ENCODE results near the gene SKA3. TPM values are rescaled to one million over a fixed set of nuclear protein-coding genes. Genes with fewer than 3 reads are reported as not detected.
A peak's percentile ranks its signal among the peaks of the same experiment; 100 is the strongest.
"Not testable (repeated sequence)": the region's sequence is repeated elsewhere in the genome, so short reads cannot be mapped to it uniquely, and the experiment has no call there.

The SKA3 gene
- under 1 TPM in 1 of 2 donors, not detected in 1; under 0.01 TPM for total RNA-seq

DNA sequence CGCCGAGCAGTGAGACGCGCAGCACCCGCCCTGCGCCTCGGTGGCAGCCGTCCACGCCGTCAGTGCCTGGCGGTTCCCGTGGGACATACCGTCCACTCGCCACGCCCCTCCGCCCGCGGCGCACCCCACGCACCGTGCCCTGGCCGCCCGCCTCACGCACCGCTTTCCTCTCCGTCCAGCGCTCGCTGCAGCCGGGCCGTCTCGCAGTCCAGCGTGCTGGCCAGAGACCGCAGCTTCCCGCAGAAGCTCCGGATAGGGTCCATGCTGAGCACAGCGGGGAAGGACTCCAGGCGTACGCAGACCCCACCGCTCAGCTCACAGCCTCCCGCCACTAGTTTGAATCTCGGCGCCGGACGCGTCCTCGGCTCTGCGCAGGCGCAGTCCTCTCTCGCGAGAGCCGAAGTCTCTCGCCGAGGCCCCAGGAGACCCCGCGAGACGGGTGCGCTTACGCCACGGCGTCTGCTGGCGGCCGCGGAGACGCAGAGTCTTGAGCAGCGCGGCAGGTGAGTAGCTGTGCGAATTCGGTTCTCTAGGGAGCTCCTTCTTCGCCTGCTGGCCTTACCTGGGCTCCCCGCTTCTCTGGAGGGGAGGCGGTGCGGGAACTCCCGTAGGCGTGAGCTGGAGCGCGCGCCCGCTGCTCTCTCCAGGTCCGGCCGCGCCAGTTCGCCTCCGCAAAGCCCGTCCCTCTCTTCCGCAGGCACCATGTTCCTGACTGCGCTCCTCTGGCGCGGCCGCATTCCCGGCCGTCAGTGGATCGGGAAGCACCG is at the start of gene SKA3, which contains the start of gene MRPL57:
Gene SKA3 (minus strand): TSS at position 338 of the 767 bp plus-strand sequence. CDS start 75 bp downstream, at position 263.
Gene MRPL57 (plus strand): TSS at position 444 of the 767 bp plus-strand sequence. CDS start 259 bp downstream, at position 703.
- H3K27me3 ChIP-seq, result no peaks in the 10 kb centered on the region
- peak in 4 of 7 experiments; percentile 34 to 55 (median 41) for TF ChIP-seq CTCF (IDR thresholded peaks at IDR 0.05)
- TF ChIP-seq POLR2A (IDR thresholded peaks at IDR 0.05), result peak; percentile 93 to 98 (median 97)
- H3K36me3 ChIP-seq (replicated peaks in 1 of 2; ENCODE audit: insufficient read depth in 1 of 2, low read depth in 2 of 2), result no peaks in the 10 kb centered on the region
- WGBS, 2 donors, result 1 to 26% methylated on average over 14 to 75 of the region's 93 CpGs
- peaks cover 14% of the 10 kb centered on the region for H3K4me1 ChIP-seq
- ATAC-seq (peak; percentile 99), DNase-seq (peak; percentile 92 to 95 (median 93))
- peak within 1 kb of the TSS; percentile 87 to 96 (median 95) for H3K27ac ChIP-seq
- no peaks in the 10 kb centered on the region for H3K9me3 ChIP-seq
- intact Hi-C loops (cut with DNase I), result no loop called here
- H3K4me3 ChIP-seq, result peak within 1 kb of the TSS; percentile 68 to 74

DNA sequence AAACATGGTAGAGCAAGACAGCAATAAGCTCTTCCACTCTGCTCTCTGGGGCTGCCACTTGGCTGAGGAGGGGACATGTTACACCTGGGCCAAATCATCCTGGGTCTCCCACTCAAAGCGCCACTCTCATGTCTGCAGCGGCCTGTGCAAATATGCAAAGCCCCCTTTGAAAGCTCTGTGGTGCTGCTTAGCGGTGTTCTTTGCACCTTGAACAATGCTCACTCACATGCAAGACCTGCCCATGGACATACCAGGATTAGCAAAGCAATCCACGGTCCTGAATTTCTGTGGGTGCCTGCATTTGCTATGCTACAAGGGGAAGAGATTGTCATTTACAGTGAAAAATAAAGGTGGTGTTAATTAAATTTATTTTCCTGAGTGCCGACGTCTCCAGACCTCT is 48.7 kb upstream of the SKA3 start:
- intact Hi-C loops (cut with DNase I), result no loop called here

GRCh38 chr13:21221268-21221667 is 44.9 kb upstream of the SKA3 start:
- Histone ChIP-seq H3K9me3 (no peaks in the 10 kb centered on the region), H3K36me3 (replicated peaks in 1 of 2; ENCODE audit: insufficient read depth in 1 of 2, low read depth in 2 of 2) (no peaks in the 10 kb centered on the region), H3K4me3 (no peak overlapping the region), H3K27ac (no peak overlapping the region), H3K27me3 (no peaks in the 10 kb centered on the region), H3K4me1 (no peaks in the 10 kb centered on the region)
- intact Hi-C loops (cut with DNase I), result no loop called here
- no peak for DNase-seq
- TF ChIP-seq CTCF (IDR thresholded peaks at IDR 0.05), result no peak
- no peak for ATAC-seq

More for the DNA sequence above, 48.7 kb upstream of the SKA3 start:
- no peaks in the 10 kb centered on the region for H3K27me3 ChIP-seq
- no peaks in the 10 kb centered on the region for H3K9me3 ChIP-seq
- no peak overlapping the region for H3K4me3 ChIP-seq
- ATAC-seq, result no peak
- no peak overlapping the region for H3K27ac ChIP-seq
- no peak for DNase-seq
- no peaks in the 10 kb centered on the region for H3K36me3 ChIP-seq (replicated peaks in 1 of 2; ENCODE audit: insufficient read depth in 1 of 2, low read depth in 2 of 2)
- WGBS, 2 donors, result 67 to 79% methylated on average over 6 of the region's 6 CpGs
- no peaks in the 10 kb centered on the region for H3K4me1 ChIP-seq
- TF ChIP-seq CTCF (IDR thresholded peaks at IDR 0.05) (no peak), POLR2A (IDR thresholded peaks at IDR 0.05) (no peak)

DNA sequence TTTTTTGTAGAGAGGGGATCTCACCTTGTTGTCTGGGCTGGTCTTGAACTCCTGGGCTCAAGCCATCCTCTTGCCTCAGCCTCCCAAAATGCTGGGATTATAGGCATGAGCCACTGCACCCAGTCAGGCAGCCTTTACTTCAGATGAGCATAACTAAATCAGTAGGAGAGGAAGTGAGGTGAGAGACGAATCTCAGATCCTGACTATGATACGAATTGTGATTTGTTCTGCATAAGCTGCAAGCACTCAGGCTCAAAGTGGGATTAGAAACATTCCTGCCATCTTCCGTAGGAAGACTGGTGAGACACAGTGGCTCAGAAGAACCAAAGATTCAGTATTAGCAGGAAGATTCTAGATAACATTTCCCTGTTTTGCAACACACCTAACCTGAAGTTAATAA is 43.4 kb upstream of the SKA3 start:
- H3K9me3 ChIP-seq; ATAC-seq; H3K4me3 ChIP-seq; H3K4me1 ChIP-seq; H3K27ac ChIP-seq; intact Hi-C loops (cut with DNase I); H3K36me3 ChIP-seq (replicated peaks in 1 of 2; ENCODE audit: insufficient read depth in 1 of 2, low read depth in 2 of 2); DNase-seq; H3K27me3 ChIP-seq: not testable (repeated sequence)
- WGBS, 2 donors, result 54 to 69% methylated on average over 3 of the region's 3 CpGs

DNA sequence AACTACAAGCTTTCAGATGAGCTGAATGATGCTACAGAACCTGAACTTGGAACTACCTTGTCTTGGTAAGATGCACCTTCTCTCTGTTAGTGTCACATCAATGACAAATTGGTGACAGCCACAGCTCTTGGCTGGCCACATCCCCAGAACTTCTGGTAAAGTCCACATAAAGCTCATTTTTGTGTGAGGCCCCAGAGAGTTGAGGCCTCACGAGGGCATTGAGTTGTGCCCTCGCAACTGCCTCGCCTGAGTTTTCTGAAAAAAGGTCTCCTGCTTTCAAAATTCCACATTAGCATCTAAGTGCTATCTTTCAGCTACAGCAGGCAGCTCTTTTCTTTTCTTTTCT is 42.7 kb upstream of the SKA3 start:
- TF ChIP-seq CTCF (IDR thresholded peaks at IDR 0.05) (no peak), POLR2A (IDR thresholded peaks at IDR 0.05) (no peak)
- Histone ChIP-seq H3K4me3 (no peak overlapping the region), H3K27me3 (no peaks in the 10 kb centered on the region), H3K36me3 (replicated peaks in 1 of 2; ENCODE audit: insufficient read depth in 1 of 2, low read depth in 2 of 2) (no peaks in the 10 kb centered on the region), H3K9me3 (no peaks in the 10 kb centered on the region), H3K4me1 (no peaks in the 10 kb centered on the region), H3K27ac (no peak overlapping the region)
- intact Hi-C loops (cut with DNase I), result no loop called here
- 60 to 80% methylated on average over 3 of the region's 3 CpGs for WGBS, 2 donors
- DNase-seq, result no peak
- no peak for ATAC-seq
